NCI-H526 treated with DMSO at 0.1 percent for 48 hours (cell line): ENCODE measurements around the gene RSKR.
"Not testable (repeated sequence)": the region's sequence is repeated elsewhere in the genome, so short reads cannot be mapped to it uniquely, and the experiment has no call there.

Source experiments
- DNase-seq: peaks from one replicate; lab custom pipeline; 2025; lab: John Stamatoyannopoulos, UW

The RSKR gene

DNA sequence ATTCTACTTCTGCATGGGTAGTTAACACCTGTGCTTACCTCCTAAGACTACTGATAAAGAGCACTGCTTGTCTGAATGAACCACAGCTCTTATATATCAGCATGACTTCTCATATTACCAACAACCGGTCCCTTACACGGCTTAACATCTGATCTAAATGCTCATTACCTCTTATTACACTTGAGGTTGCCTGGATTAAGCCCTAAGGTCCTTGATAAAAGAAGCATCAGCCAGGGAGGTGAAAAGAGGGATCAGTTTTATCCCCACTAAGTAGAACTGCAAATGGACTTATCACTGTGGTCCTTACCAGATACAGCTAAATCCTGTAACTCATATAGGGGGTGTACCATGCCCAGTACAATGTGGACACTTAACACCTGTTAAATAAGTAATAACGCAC lies 8.2 kb upstream of the RSKR start:
- DNase-seq: no peak

- DNase-seq: no peak
Observed at GRCh38 chr17:28620010-28620409, 6.0 kb upstream of the RSKR start.

- DNase-seq: no peak
Observed at GRCh38 chr17:28618464-28618863, 4.5 kb upstream of the RSKR start.

DNA sequence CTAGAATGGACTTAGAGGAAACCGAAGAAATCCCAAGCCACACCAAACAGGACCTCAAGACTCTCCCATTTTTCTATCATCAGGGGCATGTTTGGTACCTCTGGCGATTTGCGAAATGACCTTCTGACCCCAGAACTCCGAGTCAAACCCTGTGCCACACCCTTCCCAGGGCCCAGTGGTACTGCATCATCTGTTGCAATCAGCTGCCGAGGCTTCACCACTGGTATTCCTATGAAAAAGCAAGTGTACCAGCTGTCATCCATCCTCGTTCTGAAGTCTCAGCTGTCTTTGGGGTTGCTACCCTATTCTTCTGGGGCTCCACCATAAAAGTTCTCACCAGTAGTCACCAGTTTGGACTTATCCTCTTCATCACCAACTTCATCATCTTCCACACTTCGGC lies 2.3 kb upstream of the RSKR start:
- no peak for DNase-seq

GRCh38 chr17:28615260-28615940 lies 1.4 kb upstream of the RSKR start:
- no peak for DNase-seq

DNA sequence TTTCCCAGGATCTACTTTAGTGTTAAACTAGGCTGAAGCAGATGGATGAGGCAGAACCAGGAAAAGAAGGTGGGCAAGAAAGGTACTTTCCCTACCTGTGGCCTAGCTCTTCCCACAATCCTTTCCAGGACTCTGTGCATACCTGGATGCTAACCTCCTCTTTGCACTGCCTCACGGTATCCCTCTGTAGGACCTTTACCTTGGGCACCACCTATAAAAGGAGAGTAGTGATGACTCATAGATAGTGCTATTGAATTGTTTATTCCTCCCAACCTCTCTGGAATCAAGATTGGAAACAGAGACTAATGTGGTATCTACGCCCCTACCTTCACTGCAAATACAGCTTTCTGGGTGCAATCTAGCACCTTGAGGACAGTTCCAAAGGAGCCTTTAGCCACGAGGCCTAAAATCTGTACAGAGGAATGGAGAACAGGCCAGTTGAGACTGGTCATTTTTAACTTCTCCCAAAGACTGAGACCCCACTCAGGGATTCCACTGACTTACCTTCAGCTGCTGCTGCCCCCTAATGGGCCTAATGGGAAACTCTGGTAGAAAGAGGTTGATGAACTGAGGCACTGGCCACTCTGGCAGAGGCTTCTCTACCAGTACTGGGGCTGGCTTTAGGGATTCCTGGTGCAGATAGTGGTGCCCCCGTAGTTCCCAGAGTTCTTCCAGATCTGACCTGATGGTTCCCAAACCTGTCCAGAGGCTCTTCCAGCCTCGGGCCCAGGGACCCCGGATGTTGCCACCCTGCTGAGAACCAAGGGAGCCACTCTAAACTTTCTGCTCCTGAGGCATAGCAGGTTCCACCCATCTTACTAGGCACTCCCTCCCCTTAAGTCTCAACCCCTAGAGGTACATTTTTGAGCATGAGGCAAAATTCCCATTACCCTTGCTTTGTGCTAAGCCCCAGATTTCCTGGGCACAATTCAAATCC lies 781 bp downstream of the RSKR start:
- no peak for DNase-seq

GRCh38 chr17:28612531-28612930 lies 1.5 kb downstream of the RSKR start:
- no peak for DNase-seq

GRCh38 chr17:28610376-28610775 lies 3.6 kb downstream of the RSKR start:
- no peak for DNase-seq

- not testable (repeated sequence) for DNase-seq
Observed at GRCh38 chr17:28604031-28604430, 10.0 kb downstream of the RSKR start.

GRCh38 chr17:28599311-28600184 lies 14.4 kb downstream of the RSKR start:
- peak; percentile 88 for DNase-seq

DNA sequence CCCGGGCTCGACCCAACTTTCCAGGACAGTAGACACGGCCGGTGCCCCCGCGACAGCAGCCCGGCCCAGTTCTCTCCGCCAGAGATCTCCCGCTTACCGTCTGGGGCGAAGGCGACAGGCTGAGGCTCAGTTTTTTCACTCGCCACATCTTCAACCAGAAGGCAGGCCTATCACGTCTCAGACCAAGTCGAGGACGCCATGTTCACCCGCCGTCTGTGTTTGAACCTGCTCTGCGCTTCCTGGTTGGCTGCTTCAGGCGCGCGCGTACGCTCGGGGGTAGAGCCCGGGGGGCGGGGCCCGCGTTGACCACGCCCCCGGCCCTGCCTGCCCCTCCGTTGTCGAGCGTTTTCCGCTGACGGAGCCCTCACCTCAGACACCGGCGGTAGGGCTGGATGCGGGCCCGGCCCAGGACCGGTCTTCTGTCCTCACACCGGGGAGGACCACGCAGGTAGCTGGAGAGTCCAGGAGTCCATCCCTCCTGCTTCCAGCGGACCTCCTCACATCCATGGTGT lies 15.1 kb downstream of the RSKR start, which contains the start of gene SPAG5:
Gene SPAG5 (minus strand): TSS at position 227 of the 512 bp plus-strand sequence. CDS start 79 bp downstream, at position 148.
- peak; percentile 94 for DNase-seq

GRCh38 chr17:28598389-28598788 lies 15.6 kb downstream of the RSKR start:
- DNase-seq: no peak

- no peak for DNase-seq
Observed at GRCh38 chr17:28597606-28598383, 16.2 kb downstream of the RSKR start.

DNA sequence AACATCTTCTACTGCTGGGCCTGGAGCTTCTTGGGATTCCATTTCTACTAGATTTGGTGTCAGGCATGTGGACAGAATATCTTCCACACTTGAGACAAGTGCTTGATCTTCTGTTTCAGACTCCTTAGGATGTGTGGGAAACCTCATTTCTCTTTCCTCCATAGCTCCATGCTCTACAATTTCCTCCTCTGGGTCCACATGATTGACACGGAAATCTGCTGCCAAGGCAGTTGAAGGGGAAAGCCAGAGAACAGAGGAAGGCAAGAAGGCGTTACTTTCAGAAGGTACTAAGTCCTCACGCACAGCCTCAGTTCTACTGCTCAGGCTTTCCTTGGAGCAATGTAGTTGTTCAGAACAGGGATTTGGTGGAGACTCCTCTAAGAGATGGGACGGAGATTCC lies 21.7 kb downstream of the RSKR start:
- no peak for DNase-seq

DNA sequence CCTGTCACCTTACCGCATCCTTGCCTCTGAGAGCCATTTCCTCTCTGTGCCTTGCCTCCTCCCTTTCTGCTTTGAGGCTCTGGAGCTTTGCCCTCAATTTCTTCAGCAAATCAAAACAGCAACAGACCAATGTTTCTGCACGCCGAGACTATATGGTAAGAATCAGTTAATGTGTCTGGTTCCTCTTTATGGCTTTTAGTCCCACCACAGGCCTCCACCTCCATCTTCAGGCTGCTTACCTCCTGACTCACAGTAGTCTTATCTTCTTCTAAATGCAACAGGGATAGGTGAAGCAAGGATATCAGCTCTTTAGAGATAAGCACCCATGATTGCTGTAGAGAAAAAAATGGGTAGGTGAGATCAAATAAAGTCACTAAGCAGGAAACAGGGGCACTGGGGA lies 28.1 kb downstream of the RSKR start:
- DNase-seq: no peak

DNA sequence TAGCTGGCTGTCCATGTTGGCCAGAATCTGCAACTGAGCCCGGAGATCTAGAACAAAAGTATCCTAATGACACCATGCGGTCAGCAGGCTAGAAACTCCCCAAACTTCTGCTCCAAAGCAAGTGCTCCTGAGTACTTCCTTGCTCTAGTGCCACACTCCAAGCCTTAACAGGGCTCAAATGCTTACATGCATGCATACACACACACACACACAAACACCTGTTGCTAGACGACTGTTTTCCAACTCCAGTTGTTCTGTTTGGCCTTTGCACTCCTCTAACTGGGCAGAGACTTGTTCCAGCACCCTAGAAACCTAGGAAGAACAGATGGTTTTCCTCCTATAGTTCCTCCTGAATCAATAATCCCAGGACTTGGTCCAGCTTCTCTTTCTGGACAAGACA lies 29.6 kb downstream of the RSKR start:
- no peak for DNase-seq

DNA sequence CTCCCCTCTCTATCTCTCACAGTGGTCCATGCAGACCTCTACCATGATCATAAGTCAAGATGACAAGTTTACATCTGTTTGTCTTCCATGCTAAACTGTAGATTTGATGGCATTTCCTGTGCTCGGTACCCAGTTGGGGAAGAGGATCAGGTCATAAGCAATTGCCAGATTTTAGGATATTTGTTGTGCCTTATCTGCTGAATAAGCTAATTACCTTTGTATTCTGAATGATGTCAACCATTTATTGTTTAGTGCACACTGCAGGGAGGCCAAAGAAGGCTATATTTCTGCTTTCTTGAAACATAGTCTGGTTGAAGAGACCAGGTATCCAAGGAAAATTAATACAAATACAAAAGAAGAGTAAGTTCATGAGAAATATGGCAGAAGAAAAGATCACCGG lies 31.5 kb downstream of the RSKR start:
- no peak for DNase-seq

- no peak for DNase-seq
Observed at GRCh38 chr17:28580959-28581358, 33.0 kb downstream of the RSKR start.

- no peak for DNase-seq
Observed at GRCh38 chr17:28579526-28579925, 34.5 kb downstream of the RSKR start.

GRCh38 chr17:28578246-28579195 lies 35.5 kb downstream of the RSKR start:
- no peak for DNase-seq
